Measurements from ENCODE around the gene EIF3M. TPM values are rescaled to one million over a fixed set of nuclear protein-coding genes. Genes with fewer than 3 reads are reported as not detected.

Gene EIF3M
- total and polyA plus RNA-seq, 2 donors from 2014 or later = 168 to 300 TPM

DNA sequence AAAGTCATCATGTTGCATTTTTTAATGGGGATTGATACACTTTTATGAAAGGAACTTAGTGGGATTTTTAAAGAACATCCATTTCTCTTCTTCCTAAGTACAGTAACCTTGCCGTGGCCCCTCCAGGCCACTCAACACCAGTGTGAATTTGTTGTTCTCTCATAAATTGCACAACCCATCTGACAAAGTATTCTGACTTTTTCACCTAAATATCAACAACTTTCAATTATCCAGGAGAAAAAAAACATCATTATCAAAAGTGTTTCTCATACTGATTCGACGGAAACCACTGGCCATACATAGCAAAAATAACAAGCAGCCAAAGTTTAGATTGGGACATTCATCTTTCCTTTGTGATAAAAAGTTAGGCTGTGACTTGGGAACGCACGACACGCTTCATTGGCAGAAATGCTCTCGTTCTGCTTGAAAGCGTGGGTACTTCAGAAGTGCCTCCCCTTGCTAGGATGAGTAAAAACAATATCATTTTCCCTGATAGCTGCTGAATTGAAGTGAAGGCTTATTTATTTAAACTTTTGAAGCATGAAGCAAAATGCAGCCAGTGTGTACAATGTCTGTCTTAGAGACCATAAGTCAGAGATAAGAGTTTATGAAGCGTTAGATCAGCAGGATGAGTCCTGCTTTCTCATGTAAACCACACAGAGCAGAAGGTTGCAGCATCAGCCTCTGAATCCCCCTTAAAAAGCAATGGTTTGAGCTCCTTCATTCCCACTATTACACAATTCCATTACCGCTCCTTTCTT lies 20.6 kb upstream of the EIF3M start:
- FAIRE-seq (no peak), DNase-seq (peak in 4 of 5 donors; percentile 72 to 93 (median 80))
- Histone ChIP-seq H3K9me3 (ENCODE audit: control insufficient read depth in 2 of 3, insufficient read depth in 1 of 3, low read length in 3 of 3) (no peaks in the 10 kb centered on the region), H3K27me3 (ENCODE audit: control insufficient read depth, insufficient read depth, low read length) (no peaks in the 10 kb centered on the region), H3K4me1 (ENCODE audit: control insufficient read depth in 2 of 3, insufficient read depth in 2 of 3, low read depth in 1 of 3, low read length in 3 of 3) (peaks cover 0 to 4% (median 3%) of the 10 kb centered on the region in 3 donors), H3K4me3 (ENCODE audit: low read length in 3 of 3) (no peak overlapping the region), H3K9ac (ENCODE audit: low read length in 3 of 3) (no peak overlapping the region), H3K27ac (ENCODE audit: low read depth in 2 of 2, low read length in 2 of 2) (no peak overlapping the region), H3K36me3 (ENCODE audit: control insufficient read depth in 2 of 3, insufficient read depth in 3 of 3, low read length in 3 of 3) (no peaks in the 10 kb centered on the region)
- TF ChIP-seq, protein P1, sequence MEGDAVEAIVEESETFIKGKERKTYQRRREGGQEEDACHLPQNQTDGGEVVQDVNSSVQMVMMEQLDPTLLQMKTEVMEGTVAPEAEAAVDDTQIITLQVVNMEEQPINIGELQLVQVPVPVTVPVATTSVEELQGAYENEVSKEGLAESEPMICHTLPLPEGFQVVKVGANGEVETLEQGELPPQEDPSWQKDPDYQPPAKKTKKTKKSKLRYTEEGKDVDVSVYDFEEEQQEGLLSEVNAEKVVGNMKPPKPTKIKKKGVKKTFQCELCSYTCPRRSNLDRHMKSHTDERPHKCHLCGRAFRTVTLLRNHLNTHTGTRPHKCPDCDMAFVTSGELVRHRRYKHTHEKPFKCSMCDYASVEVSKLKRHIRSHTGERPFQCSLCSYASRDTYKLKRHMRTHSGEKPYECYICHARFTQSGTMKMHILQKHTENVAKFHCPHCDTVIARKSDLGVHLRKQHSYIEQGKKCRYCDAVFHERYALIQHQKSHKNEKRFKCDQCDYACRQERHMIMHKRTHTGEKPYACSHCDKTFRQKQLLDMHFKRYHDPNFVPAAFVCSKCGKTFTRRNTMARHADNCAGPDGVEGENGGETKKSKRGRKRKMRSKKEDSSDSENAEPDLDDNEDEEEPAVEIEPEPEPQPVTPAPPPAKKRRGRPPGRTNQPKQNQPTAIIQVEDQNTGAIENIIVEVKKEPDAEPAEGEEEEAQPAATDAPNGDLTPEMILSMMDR (IDR thresholded peaks at IDR 0.05; ENCODE audit: borderline replicate concordance, extremely low read depth, insufficient read depth) = no peak
- intact Hi-C loops (cut with DNase I) = no loop called here

DNA sequence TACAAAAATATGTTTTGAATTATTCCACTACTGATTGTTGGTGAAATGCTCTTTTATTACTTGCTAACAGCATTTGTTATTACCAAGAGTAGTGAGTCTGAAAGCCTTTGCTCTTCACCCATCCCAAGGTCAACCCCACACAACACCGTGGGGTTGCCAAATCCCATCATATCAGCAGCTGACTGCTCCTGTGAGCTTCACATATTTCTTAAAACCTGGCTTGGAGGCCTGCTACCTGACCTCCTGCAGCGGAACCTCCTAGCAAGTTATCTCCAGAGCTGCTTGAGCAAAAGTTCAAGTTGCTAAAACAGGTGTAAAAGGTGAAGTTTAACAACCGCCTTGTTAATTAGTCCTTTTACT lies 20.1 kb upstream of the EIF3M start:
- DNase-seq (peak in 1 of 5 donors; percentile 48), FAIRE-seq (no peak)
- Histone ChIP-seq H3K27me3 (ENCODE audit: control insufficient read depth, insufficient read depth, low read length) (no peaks in the 10 kb centered on the region), H3K36me3 (ENCODE audit: control insufficient read depth in 2 of 3, insufficient read depth in 3 of 3, low read length in 3 of 3) (no peaks in the 10 kb centered on the region), H3K9ac (ENCODE audit: low read length in 3 of 3) (no peak overlapping the region), H3K4me1 (ENCODE audit: control insufficient read depth in 2 of 3, insufficient read depth in 2 of 3, low read depth in 1 of 3, low read length in 3 of 3) (peaks cover 0 to 4% (median 3%) of the 10 kb centered on the region in 3 donors), H3K9me3 (ENCODE audit: control insufficient read depth in 2 of 3, insufficient read depth in 1 of 3, low read length in 3 of 3) (no peaks in the 10 kb centered on the region), H3K27ac (ENCODE audit: low read depth in 2 of 2, low read length in 2 of 2) (no peak overlapping the region), H3K4me3 (ENCODE audit: low read length in 3 of 3) (no peak overlapping the region)
- intact Hi-C loops (cut with DNase I) = no loop called here
- TF ChIP-seq, protein P1 (IDR thresholded peaks at IDR 0.05; ENCODE audit: borderline replicate concordance, extremely low read depth, insufficient read depth) = no peak

DNA sequence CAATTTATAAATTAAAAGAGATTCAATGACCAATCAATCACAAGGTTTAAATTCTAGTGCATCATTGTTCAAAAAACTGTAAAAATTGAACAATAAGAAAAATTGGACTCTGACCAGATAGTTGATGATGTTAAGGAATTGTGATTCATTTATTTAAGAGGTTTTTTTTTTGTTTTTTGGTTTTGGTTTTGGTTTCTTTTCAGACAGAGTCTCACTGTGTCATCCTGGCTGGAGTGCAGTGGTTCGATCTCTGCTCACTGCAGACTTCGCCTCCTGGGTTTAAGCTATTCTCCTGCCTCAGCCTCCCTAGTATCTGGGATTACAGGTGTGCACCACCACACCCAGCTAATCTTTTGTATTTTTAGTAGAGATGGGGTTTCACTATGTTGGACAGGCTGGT lies 17.1 kb upstream of the EIF3M start:
- Histone ChIP-seq H3K9ac (ENCODE audit: low read length in 3 of 3) (no peak overlapping the region), H3K9me3 (ENCODE audit: control insufficient read depth in 2 of 3, insufficient read depth in 1 of 3, low read length in 3 of 3) (no peaks in the 10 kb centered on the region), H3K36me3 (ENCODE audit: control insufficient read depth in 2 of 3, insufficient read depth in 3 of 3, low read length in 3 of 3) (no peaks in the 10 kb centered on the region), H3K27ac (ENCODE audit: low read depth in 2 of 2, low read length in 2 of 2) (no peak overlapping the region), H3K4me1 (ENCODE audit: control insufficient read depth in 2 of 3, insufficient read depth in 2 of 3, low read depth in 1 of 3, low read length in 3 of 3) (peaks cover 0 to 8% (median 3%) of the 10 kb centered on the region in 3 donors), H3K4me3 (ENCODE audit: low read length in 3 of 3) (no peak overlapping the region), H3K27me3 (ENCODE audit: control insufficient read depth, insufficient read depth, low read length) (no peaks in the 10 kb centered on the region)
- FAIRE-seq = no peak
- intact Hi-C loops (cut with DNase I) = no loop called here
- DNase-seq = no peak
- TF ChIP-seq, protein P1 (IDR thresholded peaks at IDR 0.05; ENCODE audit: borderline replicate concordance, extremely low read depth, insufficient read depth) = no peak
